K562 treated with DMSO at 1 percent for 4 hours (cell line): ENCODE measurements around the gene IRF2BP1. TPM values are rescaled to one million over a fixed set of nuclear protein-coding genes. Genes with fewer than 3 reads are reported as not detected.

Experiments used
- total RNA-seq: library from RNA; unstranded; fragments of 300-600 nt; gene quantifications from 2 replicates; pipeline ENCODE4 v1.2.3, GENCODE V29; 2022; ENCODE audit not compliant: insufficient read depth

The IRF2BP1 gene
- 40.4 and 41.9 TPM in 2 replicates for total RNA-seq

GRCh38 chr19:45885556-45886426 lies at the start of gene IRF2BP1:
Gene IRF2BP1, minus strand, starts transcription at chr19:45886141. Its CDS starts 367 bp downstream, at chr19:45885774.

GRCh38 chr19:45913874-45914830 lies 28.2 kb upstream of the IRF2BP1 start, which contains the start of gene NANOS2:
Gene NANOS2, minus strand, starts transcription at chr19:45914778. Its CDS starts 85 bp downstream, at chr19:45914693.

GRCh38 chr19:45901912-45902650 lies 16.1 kb upstream of the IRF2BP1 start, which contains the start of gene MYPOP:
Gene MYPOP, minus strand, starts transcription at chr19:45902613. Its CDS starts 840 bp downstream, at chr19:45901773.

GRCh38 chr19:45863840-45864628 lies 21.9 kb downstream of the IRF2BP1 start, which contains the start of gene FOXA3:
Gene FOXA3, plus strand, starts transcription at chr19:45864326. Its CDS starts 131 bp downstream, at chr19:45864457.

GRCh38 chr19:45862564-45863334 lies 23.2 kb downstream of the IRF2BP1 start, which contains the start of gene SYMPK:
Gene SYMPK, minus strand, starts transcription at chr19:45863147. Its CDS starts 8,652 bp downstream, at chr19:45854495.

Other genes starting within 250 kb of the IRF2BP1 start
- gene EML2, start 246.7 kb downstream of the IRF2BP1 start, total RNA-seq: 48.9 and 83.8 TPM in 2 replicates
- 11.7 and 15.8 TPM in 2 replicates for gene GIPR, start 217.9 kb downstream of the IRF2BP1 start, total RNA-seq
- gene SNRPD2, start 194.2 kb downstream of the IRF2BP1 start, total RNA-seq: 823 and 893 TPM in 2 replicates
- 22.5 and 31.7 TPM in 2 replicates for gene QPCTL, start 193.5 kb downstream of the IRF2BP1 start, total RNA-seq
- gene FBXO46, start 155.2 kb downstream of the IRF2BP1 start, total RNA-seq: 16.7 TPM in 2 replicates
- gene MEIOSIN, start 152.7 kb downstream of the IRF2BP1 start, total RNA-seq: 0.28 and 0.44 TPM in 2 replicates
- 18.3 and 23.1 TPM in 2 replicates for gene SIX5, start 116.9 kb downstream of the IRF2BP1 start, total RNA-seq
- gene DMPK, start 103.7 kb downstream of the IRF2BP1 start, total RNA-seq: 40.1 and 61.8 TPM in 2 replicates
- 32.7 and 43.6 TPM in 2 replicates for gene DMWD, start 93.3 kb downstream of the IRF2BP1 start, total RNA-seq
- 0.44 and 1.2 TPM in 2 replicates for gene RSPH6A, start 70.8 kb downstream of the IRF2BP1 start, total RNA-seq
- 85.7 and 90.4 TPM in 2 replicates for gene SYMPK, start 23.0 kb downstream of the IRF2BP1 start, total RNA-seq
- gene FOXA3, start 21.8 kb downstream of the IRF2BP1 start, total RNA-seq: 3.1 and 4.3 TPM in 2 replicates
- gene MYPOP, start 16.5 kb upstream of the IRF2BP1 start, total RNA-seq: 7.3 and 9.6 TPM in 2 replicates
- gene NANOS2, start 28.6 kb upstream of the IRF2BP1 start, total RNA-seq: not detected in 2 replicates
- gene NOVA2, start 87.7 kb upstream of the IRF2BP1 start, total RNA-seq: not detected in 2 replicates
- gene CCDC61, start 109.3 kb upstream of the IRF2BP1 start, total RNA-seq: 7.1 and 10.1 TPM in 2 replicates
- gene PGLYRP1, start 136.9 kb upstream of the IRF2BP1 start, total RNA-seq: not detected in 2 replicates
- not detected in 2 replicates for gene IGFL4, start 154.9 kb upstream of the IRF2BP1 start, total RNA-seq
- gene IGFL3, start 238.5 kb upstream of the IRF2BP1 start, total RNA-seq: not detected in 2 replicates